ENCODE measurements around the gene ADISSP.

DNA sequence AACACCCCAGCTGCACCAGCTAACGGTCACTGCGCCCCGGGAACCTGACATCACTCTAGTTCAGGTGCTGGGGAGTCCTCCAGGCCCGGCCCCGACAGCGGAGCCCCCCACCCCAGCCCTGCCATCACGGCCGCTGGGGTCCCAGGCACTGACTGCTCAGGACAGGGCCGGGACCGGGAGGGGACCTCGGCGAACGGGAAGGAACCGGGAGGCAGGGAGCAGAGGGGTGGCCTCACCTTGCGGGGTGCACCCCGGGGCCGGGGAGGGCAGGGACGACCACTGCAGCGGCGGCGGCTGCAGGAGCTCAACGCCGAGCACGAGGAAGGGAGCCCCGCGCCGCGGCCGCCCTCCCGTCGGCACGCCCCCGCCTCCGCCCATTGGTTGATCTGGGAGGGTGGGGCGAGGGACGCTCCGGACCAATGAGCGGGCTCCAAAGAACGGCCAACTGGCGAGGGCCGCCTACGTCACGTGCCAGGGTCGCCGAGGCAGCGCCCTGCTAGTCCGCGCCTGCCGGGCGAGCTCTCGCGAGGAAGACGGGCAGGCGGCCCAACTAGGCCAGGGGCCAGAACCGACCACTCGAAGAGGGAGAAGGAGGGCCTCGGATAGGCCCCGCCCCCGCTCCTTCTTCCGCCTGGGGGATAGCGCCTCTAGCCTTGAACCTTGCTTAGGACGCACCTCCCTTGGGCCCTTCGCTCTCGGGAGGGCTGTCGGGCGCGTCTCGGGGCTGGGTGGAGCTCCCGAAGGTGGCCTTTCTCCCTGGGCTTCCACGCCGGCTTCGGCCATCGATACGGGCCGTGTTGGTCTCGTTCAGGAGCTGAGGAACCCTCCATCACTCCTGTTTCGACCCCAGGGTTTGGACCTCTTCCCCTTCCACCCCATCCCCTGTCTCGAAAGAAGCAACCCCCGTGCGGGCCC, at the start of gene ADISSP:
- TF ChIP-seq, protein P1, sequence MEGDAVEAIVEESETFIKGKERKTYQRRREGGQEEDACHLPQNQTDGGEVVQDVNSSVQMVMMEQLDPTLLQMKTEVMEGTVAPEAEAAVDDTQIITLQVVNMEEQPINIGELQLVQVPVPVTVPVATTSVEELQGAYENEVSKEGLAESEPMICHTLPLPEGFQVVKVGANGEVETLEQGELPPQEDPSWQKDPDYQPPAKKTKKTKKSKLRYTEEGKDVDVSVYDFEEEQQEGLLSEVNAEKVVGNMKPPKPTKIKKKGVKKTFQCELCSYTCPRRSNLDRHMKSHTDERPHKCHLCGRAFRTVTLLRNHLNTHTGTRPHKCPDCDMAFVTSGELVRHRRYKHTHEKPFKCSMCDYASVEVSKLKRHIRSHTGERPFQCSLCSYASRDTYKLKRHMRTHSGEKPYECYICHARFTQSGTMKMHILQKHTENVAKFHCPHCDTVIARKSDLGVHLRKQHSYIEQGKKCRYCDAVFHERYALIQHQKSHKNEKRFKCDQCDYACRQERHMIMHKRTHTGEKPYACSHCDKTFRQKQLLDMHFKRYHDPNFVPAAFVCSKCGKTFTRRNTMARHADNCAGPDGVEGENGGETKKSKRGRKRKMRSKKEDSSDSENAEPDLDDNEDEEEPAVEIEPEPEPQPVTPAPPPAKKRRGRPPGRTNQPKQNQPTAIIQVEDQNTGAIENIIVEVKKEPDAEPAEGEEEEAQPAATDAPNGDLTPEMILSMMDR (conservative IDR thresholded peaks at IDR 0.05; ENCODE audit: low read depth, low read length): no peak
- no peak for TF ChIP-seq EZH2phosphoT487 (IDR thresholded peaks at IDR 0.05; ENCODE audit: borderline replicate concordance, low read length)
- TF ChIP-seq EZH2 (IDR thresholded peaks at IDR 0.05; ENCODE audit: low read length, unreplicated experiment): no peak
